NCI-H1105 treated with DMSO at 0.1 percent for 48 hours (cell line): Measurements from ENCODE around the gene LIPG.

Experiments
- DNase-seq: peaks from one replicate; lab custom pipeline; 2025; lab: John Stamatoyannopoulos, UW

The LIPG gene

DNA sequence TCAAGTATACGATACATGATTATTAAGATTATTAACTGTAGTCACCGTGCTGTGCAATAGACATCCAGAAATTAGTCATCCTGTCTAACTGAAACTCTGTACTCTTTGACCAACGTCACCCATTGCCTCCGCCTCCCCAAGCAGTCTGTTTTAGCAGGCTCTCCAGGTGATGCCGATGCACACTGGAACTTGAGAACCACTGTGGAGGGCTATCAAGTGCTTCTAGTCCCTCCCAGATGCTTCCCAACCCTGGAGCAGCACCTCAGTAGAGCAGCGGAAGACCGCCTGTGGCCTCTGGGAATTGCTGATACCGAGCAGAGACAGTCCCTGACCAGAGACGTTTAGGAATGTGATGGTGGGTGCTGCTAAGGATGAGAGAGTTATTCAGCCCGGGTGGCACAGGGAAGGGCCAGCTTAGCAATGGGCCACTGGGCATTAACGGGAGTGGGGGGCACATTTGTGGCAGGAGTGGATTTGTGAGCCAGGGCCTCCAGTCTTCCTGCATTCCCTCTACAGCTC is 50.7 kb downstream of the LIPG start:
- no peak for DNase-seq

DNA sequence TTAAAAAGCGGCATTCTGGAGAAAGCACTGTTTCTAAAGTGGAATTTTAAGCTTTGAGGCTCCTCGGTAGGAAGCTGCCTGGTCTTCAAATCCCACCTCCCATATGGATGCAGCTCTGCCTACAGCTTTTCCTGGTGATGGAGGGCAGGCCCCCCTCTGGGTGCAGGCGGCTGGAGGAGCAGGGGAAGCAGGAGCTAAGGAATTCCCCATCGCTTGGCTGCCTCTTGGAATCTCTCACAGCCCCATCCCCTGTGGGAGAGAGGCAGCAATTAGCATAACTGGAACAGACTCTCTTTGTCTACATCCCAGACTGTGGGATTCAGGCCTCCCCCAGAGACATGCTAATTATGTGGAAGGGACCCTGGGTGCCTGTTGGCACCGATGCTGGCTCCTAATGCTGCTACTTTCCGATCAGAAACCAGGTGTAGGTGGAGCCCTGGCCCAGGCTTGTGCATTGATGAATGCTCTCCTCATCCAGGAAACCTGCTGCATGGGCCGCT is 51.3 kb downstream of the LIPG start:
- DNase-seq: no peak

DNA sequence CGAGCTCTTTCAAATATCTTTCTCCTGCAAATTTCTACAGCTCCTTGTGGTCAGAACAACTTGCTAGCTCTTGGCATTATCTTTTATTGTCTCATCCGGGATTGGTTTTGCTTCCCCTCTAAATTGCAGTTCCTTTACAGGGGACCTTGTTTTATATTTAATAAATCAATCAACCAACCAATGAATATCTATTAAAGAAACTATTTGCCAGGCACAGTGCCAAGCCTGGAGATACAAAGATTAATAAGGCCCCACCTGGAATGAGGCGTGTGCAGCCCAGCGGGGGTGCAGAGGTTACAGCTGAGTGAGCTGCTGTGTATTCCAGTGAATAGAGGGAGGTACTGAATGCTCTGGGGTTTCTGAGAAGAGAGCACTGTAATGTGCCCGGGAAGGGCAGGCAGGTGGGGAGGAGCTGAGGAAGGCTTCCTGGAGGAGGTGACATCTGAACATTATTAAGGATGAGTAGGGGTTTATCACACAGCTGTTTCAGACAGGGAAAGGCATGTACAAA is 51.8 kb downstream of the LIPG start:
- DNase-seq: peak; percentile 64

DNA sequence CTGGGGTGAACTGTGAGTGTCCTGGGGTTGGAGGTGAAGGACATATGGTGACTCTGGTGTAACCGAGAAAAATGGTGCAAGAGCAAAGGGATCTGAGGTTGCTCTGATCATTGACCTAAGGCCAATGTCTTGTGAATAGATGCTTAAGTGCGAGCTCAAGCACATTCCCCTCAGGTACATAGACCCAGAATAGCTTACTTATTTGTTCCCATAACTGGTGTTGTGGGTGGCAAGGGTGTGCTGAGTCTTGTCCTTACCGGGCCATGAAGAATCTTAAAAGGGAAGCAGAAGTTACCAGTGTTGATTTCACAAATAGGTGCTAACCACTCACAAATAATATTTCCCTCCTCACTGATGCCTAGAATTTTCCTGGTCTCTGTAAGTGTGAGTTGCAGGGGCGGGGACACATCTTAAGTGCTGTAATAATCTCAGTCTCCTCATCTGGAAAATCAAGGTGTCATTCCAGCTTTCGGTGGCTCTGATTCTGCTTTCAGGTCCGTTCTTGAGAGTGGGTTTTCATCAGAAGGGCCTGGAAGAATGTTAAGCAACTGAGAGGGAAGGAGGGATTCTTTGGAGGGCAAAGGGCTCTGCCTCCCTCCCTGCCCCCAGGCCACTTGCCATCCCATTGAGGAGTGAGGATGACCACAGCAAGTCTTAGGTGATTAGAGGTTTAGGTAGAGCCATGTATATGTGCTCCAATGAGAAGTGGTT is 54.9 kb downstream of the LIPG start:
- no peak for DNase-seq

DNA sequence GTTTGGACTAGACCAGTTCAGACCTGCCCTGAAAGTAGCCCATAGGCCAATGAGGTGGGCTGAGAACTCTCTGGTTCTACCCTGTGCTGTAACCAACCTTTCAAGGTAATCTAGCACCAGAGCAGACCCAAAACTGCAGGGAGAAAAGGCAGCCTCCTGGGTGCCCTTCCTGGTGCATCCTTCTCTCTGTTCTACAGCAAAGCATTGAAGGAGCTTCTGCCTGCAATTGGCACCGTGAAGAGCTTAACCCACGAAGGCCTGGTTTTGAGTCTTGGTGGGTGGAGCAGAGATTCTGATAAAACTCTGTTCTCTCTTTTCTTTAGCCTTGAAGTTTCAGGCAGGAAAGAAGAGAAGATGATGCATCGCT is 55.5 kb downstream of the LIPG start:
- no peak for DNase-seq

DNA sequence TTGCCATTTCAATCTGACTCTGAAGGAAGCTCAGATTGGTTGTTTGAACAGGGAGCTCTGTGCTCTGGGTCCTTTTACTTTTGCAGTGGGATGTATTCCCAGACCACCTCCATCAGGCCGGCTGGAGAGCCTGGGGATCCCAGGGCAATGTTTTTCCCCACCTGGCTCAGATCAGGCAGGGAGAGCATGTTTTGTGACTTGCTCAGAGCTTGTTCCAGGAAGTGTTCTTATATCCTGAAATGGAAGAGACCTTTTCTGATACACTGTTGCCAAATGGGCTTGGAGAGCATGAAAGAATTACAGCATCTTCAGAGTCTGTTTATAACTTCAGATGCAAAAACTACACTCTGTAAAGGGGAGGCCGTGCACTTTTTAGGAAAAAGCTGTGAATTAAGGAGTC is 56.0 kb downstream of the LIPG start:
- no peak for DNase-seq

DNA sequence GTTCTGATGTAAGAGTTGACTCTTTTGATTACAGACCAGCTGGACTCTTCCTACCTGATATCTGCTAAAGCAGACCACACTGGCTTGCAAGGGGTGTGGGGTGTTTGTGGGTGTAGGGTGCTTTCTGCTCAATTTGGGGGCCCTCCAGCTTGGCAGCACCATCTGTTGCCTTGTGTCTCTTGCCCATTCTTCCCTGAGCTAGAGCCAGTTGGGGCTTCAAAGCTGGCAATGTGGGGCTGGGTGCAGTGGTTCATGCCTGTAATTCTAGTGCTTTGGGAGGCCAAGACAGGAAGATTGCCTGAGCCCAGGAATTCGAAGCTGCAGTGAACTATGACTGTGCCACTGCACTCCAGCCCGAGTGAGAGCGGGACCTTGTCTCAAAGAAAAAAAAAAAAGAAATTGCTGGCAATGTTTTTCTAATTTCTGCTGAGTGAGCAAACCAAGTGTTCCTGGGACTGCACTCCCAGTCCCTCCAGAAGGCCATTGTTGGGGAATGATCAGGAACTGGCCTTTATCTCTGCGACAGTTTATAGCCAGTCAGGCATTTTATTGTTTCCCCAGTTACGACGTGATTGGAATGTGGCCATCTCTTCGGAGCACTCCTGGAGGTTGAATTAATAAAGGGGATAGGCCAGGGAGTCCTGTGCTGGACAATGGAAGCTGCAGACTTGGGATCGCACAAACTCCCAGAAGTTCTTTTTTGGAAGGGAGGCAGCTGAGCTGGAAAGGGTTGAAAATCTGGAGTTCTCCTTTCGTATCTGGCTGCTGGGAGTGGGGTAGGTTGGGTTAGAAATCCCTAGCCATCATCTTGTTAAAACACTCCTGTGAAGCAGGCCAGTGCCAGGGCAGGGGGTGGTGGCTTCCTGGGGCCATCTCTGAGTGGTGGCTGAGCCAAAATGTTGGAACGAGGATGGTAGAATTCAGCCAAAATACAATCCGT is 57.2 kb downstream of the LIPG start:
- no peak for DNase-seq

DNA sequence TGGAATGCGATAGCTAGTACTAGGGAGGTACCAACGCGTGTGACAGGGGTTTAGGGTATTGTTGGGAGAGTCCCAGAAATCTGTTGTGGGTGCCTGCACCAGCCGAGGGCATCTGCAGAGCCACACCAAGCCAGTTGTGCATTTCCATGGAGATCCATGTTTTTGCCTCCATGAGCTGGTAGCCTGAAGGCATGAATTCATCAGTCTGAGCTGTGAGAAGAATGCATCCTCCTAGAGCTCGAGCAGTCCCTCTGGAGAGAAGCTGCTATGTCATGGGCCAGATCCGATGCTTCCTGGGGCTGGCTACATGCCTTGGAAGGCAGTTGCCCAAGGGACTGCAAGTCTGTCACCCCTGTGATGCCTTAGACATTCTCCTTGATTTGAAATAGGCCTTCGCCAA is 57.9 kb downstream of the LIPG start:
- no peak for DNase-seq

DNA sequence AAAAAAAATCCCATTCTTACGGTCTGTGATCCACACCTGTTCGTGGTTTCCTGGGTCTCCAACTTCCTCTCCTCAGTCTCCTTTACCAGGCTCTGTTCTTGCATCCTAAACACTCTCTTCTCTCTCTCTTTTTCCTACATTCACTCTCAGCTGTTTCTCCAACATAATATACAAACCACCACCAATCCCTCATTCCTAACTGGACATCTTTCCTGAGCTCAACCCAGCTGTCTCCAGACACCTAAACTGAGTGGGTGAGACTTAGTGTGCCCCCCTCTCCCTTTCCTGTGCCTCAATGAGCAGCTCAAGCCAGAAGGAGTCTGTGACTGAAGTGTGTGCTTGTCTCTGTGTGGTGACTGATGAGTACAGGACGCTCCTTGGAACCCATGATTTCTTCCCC is 59.4 kb downstream of the LIPG start:
- DNase-seq: no peak

DNA sequence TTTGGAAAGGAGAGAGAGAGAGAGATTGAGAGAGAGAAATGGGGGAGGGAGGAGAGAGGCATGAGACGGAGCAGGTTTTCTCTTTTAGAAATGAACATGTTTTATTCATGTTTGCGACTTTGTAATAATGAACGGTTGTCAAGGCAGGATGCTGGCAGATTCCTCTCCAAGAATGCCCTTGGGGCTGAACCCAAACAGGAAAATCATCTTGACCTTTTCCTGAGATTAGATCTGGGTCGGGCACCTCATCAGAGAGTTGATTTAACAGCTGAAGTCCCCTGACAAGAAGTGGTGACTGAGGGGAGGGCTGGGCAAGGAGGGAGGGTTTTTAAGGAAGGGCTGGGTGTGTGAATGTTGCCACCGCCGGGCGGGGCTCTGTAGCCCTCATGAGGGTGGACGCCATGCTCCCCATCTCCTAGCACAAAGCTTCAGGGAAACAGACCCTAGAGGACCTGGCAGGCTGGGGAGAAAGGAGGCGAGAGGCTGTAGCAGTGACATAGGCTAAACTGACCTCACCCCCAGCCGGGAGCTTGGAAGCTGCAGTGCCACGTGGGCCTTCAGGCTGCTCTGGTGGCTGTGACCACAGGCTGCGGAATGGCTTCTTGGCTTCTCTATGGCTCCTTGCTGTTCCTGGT is 60.0 kb downstream of the LIPG start:
- no peak for DNase-seq

DNA sequence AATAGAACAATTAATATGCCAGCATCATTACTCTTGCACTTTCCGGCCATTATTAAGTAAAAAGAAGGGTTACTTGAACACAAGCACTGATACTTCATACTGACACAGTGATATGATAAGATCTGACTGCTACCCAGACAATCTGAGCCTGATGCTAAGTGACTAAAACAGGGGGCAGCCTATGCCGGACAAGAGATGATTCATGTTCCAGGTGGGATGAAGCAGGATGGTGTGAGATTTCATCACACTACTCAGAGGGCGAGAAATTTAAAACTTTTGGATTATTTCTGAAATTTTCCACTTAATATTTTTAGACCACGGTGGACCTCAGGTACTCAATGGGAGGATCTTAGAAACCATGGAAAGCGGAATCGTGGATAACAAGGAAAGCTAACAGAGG is 61.7 kb downstream of the LIPG start:
- DNase-seq: no peak

DNA sequence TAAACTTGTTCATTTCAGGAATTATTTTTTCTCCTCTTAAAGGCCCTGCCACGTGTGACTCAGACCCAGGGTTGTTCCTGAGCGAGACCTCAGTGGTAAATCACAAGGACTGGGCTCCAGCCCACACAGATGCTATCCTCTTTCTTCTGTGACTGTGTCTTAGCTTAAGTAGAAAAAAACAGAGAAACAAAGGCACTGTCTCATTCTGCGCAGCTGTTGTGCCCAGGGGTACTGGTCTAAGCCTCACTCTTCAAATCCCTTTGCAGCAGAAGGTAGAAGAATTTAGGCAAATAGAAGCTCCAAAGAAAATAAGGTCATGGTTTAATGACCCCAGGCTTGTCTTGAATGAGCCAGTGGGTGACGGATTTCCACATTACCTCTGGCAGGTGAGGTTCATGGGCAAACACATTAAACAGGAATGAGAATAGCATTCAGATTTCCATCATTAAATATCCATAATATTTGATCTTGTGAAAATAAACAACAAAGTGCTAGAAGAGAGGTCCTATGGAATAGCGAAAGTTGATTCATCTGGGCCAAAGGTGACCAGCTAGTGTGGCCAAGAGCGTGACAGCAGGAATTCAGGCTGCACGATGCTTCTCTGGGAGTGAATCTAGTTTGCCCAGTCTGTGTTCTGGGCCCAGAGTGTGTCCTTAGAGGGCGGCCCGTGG is 63.3 kb downstream of the LIPG start:
- no peak for DNase-seq

DNA sequence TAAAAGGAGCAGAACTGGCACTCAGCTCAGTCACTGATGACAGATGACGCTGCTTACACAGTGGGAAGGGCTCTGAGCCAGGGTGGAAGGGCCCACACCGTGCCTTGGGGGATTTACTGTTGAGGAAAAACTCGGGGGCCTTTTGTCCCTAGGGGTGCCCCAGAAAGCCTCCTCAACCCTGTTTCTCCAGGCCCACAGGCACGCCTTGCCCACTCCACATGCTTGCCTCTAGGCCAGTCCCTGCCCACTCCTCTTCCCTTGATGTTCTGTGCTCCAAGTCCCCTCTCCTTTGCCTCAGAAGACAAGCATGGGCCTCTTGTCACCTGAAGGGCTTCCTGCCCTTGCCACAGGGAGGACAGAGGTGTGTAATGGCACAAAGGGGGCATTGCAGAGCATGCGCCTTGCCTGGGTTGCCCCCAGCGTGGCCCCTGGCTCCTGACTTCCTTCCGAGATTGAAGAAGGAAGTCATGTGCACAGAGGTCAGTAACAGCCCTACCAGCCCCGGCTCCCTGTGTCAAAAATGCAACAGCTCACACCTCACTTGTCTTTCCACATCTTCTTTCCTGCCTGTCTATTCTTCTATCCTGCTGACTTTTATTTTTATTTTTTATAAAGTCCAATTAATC is 65.1 kb downstream of the LIPG start:
- DNase-seq: no peak

DNA sequence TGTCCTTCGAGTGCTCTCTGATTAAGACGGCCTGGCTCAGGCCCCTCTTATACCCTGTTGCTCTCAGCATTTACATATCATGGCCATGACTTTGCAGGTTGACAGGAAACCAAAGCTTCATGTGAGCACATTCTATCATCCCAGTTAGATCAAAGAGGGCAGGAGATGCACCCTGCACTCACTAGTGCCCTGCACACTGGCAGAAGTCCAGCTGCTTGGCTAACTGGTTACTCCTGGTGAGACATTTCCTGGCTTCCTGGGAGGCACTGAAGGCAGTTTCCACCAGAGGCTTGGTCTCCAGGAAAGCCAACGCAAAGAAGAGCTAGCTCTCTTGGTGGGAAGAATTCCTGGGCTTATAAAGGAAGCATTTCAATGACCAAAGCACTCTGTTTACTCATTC is 66.3 kb downstream of the LIPG start:
- no peak for DNase-seq

DNA sequence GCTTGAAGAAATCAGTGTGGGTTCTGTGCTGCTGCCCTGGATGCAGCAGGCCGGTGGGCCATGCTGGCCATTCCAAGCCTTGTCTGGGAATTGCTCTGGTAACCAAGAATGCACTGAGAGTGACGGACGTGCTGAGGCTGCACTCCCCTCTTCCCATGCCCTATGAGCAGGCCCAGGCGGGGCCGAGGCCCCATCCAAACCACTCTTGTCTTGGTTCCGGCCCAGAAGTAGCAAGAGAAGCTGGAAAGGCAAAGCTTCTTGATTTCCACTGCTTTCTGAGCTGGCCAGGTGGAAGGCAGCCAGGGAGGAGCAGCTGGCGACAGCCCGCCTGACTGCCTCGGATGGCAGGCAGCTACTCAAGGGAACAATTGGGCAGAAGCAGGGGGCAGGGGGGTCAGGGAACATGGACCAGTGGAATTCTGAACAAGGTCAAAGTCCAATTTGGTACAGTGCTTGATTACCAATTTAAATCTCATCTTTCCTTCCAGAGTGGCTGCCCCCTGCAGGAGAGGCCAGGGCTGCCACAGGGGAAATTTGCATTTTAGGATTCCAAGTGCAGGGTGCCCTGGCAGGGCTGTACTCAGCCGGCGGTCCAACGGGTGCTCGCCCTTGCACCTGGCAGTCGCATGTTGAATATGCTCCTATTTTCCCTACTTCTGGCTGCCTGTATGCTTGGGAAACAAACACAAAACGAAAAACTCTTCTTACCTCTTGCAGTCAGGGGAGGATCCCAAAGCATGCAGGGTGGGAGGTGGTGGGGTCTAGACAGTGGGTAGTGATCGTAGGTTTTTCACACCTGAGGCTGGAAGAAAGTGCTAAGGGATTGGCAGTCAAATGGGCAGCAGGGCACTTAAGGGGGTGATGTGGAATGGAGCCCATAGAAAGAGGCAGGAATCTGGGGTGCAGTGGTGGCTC is 67.3 kb downstream of the LIPG start:
- DNase-seq: no peak

DNA sequence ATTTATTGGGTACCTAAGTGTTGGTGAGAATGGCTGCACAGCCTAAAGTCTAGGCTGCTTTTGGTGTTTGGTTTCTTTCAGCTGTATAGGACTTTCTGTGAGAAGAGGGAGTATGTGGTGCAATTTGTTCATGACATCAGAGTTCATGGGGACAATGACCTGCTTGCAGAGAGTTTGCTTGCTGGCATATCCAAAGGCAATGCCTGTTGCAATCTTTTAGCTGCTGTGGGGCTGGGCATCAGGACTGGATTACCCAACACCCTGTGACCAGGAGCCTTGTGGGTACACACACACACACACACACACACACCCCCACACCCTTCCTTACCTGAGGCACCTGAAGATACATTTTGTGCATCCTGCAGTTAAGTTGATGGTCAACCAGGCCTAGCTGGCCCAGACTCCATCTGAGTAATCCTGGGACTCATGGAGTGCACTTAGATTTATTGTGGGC is 68.4 kb downstream of the LIPG start:
- DNase-seq: no peak

DNA sequence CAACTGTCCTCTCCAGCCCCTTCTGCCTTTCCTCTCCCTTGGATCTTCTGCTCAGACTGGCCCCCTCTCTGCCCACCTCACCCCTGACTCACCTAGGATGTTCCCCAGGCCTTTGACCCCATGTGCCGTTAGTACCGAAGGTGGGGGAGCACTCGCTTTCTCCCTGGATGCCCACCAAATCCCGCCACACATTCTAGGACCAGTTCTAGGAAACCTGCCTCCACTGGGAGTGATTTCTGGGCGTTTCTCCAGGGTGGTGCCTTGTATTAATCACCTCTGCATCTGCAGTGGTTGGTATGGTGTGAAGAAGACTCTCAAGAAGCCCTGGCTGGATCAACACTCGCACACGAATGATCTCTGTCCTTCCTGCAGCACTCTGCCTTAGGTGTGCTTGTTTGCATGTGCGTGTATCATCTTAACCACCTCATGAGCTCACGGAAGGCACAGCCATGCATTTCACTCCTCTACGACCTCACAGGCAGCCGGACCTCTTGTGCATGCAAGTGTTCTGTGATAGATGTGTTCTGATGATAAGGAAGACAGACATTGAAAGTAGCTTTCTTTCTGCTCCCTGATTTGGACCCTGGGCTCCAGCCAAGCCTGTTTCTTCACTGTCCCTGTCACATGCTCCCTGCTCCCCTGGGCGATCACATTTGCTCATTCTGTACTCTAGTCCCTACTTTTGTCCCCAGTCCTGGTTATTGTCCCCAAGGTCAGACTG is 69.4 kb downstream of the LIPG start:
- DNase-seq: no peak

DNA sequence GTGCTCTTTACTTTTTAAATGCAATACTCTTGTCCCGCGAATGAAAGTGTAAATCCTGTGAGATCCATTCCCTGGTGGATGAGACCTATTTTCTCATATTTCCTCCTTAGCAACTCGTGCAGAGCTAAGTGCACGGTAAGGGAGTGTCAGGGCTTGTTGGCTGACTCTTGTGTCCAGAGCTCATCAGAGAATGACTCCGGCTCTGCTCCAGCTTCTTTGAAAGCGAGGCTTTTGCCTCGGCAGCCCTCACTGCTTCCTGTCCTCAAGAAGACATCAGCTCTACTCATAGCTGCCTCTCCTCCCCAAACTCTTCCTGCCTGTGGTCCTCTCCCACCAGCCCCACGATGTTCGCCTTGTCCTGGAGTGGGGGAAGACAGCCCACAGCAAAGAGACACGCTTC is 70.7 kb downstream of the LIPG start:
- no peak for DNase-seq

DNA sequence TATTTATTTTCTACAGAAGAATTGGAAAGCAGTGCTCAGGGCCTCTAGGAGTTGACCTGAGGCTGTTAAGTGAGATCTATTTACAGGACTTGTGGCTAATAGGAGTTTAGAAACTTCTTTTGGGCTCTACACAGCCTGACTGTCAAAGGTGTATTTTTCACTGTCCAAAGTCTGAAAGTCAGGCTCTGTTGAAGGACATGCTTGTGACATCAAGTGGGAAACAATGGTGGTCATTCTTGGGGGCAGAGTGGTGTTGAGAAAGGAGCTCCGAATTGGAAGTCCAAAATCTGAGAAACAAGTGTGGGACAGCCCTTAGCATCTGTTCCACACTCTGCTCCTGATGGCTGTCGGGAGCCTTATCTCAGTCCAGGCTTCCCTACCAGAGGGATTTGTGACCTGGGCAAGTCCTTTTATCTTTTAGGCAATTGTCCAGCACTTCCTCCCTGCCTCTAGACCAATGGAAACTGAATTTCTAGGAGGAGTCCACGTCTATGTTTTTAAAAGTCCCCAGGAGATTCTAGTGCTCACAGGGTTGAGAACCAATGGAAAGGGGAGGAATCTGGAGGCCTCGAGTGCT is 76.4 kb downstream of the LIPG start:
- no peak for DNase-seq
